GM21529 (cell line): ENCODE measurements around the gene IDI2.
A peak's percentile ranks its signal among the peaks of the same experiment; 100 is the strongest.
"Not testable (repeated sequence)": the region's sequence is repeated elsewhere in the genome, so short reads cannot be mapped to it uniquely, and the experiment has no call there.

ENCODE experiments used
- ATAC-seq: cut with Tn5 transposase; IDR thresholded peaks from one replicate; pipeline ENCODE4 v1.9.1; 2021; ENCODE audit not compliant: unreplicated experiment

IDI2 gene

DNA sequence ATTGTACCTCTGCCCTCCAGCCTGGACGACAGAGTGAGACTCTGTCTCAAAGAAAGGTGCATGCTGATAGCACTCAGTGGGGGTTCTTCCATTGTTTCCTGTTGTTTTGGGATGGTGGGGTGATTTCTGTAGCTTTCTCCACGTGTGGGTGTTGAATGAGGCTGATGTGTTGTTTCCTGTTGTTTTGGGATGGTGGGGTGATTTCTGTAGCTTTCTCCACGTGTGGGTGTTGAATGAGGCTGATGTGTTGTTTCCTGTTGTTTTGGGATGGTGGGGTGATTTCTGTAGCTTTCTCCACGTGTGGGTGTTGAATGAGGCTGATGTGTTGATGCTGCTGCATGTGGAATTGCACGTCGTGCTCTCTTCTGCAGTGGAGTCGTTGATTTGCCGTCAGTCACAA, 15.7 kb downstream of the IDI2 start:
- not testable (repeated sequence) for ATAC-seq

DNA sequence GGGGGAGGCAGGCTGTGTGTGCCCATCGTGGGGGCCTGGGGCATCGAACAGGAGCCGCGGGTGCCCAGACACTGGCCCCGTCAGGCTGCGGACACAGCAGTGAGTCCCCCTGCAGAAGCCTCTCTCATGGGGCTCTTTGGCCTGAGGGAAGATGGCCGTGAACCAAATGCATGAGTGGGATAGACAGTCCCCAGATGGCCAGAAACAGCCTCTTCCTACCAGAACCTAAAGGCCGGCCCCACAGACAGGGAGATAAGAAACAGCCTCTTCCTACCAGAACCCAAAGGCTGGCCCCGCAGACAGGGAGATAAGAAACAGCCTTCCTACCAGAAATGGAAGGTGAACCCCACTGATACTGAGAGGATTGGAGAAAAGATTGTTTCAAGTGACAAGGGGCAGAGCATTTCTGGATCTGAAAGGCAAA, 16.6 kb downstream of the IDI2 start:
- no peak for ATAC-seq

DNA sequence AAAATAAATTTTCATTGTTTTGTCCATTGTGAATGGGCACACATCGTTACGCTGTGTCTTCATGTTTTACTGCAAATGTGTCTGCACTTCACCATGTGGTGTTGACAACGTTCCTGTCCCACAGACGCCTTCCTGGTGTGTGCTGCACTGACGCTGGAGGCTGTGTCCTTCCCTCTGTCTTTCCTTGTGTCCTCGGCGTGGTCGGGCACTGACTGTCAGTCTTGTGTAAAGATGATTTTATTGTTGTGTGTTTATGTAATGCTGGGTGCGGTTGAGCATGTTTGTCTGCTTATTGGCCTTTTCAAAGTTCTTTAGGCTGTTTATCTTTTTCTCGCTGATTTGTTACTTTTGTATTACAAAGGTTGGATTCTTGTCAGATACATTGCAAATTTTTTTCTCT, 18.1 kb downstream of the IDI2 start:
- ATAC-seq, result no peak

DNA sequence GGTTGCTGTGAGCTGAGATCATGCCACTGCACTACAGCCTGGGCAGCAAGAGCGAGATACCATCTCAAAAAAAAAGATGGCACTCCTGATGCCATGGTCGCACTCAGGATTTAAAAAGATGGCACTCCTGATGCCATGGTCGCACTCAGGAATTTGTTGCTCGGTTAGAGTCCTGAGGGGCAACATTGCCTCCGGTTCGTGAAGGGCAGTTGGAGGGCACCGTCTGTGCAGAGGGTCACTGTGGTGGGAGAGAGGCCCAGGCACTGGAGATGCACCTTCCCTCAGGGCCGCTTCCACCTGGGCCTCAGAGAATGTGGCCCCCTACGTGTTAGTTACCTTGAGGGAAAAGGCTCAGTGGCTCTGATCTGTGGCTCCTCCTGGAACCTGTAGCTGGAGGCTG, 19.1 kb downstream of the IDI2 start:
- ATAC-seq, result no peak

DNA sequence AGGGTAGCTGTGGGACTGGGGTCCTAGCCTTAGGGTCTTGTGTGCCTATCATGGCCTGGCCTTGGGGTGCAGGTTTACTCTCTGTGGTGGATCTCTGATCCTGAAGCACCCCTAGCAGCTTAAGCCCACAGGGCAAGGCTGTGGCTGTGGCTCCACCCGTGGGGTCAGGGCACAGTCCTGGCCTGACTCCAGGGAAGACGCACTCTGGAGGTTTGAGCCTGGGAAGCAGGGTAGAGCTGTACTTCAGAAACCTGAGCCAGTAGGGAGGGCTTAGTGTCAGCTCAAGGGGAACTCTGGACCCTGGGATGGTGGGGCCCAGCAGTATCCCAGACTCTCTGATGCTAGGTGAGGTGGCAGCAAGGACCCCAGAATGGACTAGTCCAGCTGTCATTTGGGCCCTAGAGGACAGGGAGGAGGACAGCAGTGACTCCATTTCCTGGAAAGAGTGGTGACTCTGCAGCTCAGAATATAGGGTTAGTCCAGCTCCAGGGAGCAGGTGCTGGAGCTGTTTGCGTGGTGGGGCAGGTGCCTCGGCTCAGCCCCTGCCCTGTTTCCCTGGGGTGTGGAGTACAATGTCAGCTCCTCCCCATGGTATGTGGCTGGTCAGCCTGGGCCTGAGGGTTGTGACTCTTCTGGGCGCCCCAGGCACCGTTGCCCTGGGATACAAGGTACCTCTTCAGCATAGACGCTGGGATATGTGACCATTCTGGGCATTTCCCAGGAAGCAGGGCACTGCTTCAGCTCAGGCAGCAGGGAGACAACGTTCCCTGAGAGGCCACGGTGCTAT, 21.6 kb downstream of the IDI2 start:
- ATAC-seq, result no peak

DNA sequence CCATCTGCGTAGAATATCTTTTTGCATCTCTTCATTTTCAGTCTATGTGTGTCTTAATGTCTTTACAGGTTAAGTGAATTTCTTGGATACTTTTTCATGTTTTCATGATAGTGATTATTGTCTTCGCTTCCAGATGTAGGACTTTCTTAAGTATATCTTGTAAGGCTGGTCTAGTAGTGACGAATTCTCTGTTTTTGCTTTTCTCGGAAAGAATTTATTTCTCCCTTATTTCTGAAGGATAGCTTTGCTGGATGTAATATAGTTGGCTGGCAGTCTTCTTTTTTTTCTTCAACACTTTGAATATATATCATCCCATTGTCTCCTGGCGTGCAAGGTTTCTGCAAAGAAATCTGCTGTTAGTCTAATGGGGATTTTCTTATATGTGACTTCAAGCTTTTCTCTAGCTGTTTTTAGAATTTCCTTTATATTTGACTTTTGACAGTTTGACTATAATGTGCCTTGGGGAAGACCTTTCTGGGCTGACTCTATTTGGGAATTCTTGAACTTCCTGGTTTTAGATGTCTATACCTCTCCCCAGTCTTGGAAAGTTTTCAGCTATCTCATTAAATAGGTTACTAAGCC, 23.1 kb downstream of the IDI2 start:
- ATAC-seq, result no peak

DNA sequence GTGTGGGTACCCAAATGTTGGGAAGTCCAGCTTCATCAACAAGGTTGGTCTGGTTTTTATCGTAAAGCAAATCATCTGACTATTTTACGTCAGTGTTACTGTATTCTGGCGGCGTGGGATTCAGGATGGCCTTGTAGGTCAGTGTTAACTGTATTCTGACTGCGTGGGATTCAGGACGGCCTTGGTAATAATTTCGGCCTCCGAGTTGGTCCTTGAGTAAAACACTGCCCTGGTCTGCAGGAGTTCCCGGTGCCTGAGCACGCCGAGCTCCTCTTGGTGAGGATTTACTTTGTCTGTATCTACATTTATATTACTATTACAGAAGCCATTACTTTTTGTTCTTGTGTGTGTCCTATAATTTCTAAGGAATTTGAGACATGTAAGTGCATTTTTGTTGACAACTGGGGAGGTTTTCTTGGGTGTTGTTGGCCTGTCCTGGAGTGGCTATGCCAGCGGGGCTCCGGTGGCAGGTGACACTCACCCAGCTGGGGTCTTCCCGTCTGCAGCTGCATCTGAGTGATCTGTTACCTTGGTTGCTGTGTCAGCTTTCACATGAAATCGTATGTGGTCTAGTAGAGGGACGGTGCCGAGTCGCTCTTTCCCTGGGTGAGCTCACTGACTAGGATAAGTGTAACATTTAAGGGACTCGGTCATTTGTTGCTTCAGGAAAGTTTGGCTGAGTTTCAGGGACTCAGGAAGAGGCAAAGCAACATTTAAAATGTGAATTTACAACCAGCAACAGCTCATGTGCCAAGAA, 28.2 kb downstream of the IDI2 start:
- no peak for ATAC-seq

DNA sequence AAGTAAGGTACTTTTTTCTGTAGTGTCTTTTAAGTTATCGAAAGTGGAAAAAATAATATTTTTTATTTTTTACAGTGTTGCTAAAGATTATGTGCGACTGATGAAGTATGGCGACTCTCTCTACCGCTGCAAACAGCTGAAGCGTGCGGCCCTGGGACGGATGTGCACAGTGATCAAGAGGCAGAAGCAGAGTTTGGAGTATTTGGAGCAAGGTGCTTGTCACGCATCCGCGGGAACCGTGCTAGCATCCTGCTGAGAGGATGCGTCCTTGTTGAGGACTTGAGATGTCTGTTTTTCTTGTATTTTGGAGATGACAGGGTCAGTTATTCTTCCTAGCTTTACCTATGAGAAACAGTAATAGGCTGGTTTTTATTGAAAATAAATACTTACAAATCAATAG, 29.6 kb downstream of the IDI2 start:
- no peak for ATAC-seq

DNA sequence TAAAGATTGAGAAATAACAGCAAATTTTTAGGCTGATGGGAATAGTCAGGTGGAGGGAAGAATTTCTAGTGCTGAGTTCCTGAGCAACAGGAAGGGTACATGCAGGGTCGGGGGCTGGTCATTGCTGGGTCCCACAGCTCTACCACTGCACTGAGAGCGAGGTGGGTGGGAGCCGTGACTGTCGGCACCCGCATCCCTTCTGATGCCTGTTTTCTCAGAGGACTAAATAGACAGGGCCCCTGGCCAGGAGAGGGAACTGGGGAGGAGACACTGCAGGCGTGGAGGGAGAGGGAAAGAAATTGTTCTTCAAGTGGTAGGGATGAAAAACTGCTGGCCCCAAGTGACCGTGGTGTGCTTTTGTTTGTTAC, 30.1 kb downstream of the IDI2 start:
- ATAC-seq, result no peak

DNA sequence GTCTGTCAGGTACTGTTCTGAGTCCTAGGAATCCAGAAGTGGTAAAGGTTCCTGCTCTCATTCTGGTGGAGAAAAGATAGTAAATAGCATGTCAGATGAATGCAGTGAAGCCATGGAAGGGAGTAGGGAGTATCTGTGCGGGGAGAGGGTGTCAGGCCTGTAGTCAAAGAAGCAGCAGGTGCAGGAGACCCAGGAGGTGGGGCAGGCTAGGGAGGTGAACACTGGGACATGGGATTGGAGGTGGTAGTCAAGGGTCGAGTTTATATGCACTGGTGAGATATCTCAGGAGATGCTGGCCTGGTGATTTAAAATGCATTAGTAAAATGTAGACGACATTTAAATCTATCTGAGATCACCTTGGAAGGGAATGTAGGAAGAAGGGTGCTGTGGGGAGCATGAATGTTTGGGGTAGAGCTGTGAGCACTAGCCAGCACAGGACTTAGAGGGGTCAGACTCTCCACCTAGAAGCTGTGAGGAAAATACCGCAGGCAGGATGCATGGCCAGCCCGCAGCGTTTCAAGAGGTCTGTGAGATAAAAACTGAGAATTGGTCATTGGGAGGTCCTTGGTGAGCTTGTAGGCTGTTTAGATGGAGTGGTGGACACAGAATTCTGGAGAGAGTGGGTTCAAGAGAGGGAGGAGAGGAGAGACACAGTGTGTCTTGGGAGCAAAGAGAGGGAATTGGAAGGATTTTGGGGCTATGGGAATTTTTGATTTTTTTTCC, 30.7 kb downstream of the IDI2 start:
- no peak for ATAC-seq

DNA sequence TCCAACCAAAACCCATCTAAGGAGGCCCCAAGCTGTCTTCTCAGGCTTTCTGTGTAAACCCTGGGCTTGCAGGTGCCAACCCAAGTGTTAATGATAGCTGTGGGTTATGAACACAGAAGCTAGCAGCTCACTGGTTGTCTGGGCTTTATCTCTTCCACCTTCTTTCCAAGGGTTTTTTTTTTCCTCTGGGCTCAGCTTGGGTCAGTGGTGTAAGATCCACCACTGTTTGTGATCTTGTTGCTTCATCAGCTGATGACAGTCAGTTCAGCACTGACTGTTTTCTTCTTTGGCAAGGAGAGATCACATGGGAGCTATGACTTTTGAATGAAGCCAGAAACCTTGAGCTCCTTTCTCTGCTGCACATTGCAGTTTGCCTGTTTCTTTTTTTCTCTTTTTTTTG, 32.8 kb downstream of the IDI2 start:
- ATAC-seq, result no peak

DNA sequence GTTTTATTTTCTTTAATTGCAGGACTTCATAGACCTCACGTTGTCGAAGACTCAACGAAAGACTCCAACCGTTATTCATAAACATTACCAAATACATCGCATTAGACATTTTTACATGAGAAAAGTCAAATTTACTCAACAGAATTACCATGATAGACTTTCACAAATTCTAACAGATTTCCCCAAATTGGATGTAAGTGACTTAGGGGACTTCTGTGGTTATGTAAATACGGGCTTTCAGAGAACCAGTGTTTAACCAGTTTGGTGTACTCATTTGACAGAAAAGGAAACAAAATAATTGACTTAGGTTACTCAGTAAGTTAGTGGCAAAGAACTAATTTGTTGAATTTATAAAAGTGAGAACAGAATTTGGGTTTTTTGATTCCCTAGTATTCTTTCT, 33.2 kb downstream of the IDI2 start:
- ATAC-seq, result no peak

DNA sequence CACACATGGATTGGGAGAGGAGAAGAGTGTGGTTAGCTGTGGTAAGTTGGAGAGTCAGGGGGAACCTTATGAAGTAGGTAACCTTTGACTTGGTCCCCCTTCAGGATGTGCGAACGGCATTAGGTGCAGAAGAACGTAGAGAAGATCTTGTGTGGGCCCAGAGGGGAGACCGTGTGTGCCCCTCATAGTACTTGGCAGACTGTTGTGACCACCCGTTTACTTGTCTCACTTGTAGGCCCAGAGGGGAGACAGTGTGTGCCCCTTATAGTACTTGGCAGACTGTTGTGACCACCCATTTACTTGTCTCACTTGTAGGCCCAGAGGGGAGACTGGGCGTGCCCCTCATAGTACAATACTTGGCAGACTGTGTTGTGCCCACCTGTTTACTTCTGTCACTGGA, 34.9 kb downstream of the IDI2 start:
- no peak for ATAC-seq

DNA sequence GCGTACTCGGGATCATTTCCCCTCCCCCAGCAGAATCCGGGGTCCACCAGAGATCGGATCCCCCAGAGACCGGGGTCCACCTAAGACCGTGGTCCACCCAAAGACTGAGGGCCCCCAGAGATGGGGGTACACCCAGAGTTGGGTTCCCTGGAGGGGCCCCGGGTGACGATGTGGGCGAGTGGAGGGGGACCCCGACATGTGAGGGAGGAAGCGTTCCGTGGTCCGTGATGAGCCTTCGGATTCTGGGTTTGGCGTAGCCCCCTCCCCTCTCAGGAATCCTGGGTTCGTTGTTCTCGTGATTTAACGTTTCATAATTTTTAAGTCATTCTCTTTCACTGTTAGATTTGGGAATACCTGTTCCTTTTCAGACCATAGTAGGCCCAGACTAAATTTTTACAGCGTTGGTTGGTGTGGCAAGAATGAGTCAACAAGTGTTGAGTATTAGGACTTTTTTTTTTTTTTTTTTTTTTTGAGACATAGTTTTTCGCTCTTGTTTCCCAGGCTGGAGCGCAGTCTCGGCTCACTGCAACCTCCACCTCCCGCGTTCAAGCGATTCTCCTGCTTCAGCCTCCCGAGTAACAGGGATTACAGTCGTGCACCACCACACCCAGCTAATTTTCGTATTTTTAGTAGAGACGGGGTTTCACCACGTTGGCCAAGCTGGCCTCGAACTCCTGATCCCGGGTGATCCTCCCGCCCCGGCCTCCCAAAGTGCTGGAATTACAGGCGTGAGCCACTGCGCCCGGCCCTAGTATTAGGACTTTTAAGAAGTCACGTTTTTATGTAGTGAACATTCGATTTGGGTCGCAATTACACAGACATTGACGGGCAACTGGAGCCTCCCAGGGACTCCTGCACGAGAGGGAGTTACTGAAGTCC, 36.8 kb downstream of the IDI2 start:
- peak; percentile 8 for ATAC-seq

DNA sequence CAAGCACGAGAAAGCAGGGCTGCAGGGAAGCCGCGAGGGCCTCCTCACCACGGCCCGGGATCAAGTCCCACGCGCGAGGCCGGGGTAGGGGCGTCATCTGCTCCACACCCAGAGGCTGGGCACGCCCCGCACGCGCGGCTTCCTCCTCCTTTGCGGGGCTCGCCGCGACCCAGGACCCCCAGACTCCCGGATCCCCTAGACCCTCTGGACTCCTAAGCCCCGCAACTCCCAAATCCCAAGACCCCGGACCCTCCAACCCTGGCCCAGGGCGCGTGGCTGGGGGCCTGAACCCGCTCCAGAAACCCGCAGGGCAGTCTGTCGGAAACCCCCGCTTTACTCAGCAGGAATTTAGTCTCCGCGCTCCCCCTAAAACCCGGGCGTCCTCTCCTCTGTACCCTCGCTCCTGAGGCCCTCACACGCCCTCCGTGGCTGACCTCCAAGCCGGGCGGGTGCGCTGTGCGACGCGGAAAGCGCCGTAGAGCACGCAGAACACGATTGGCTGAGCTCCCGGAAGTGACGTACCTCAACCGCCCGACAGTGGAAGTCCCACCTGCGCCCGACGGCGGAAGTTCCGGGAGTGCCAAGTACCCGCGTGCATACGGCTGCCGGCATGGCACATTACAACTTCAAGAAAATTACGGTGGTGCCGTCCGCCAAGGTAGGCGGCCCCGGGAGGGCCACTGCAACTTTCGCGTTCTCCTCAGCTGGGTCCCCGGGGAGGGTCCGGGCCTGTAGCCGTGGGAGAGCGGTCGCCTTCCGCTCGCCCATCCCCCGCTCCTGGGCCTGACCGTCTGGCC, 37.6 kb downstream of the IDI2 start, which contains the start of gene GTPBP4:
GTPBP4 (plus strand) TSS at position 565 of the 797 bp plus-strand sequence; CDS start at position 611, 46 bp downstream.
- ATAC-seq, result peak; percentile 96

DNA sequence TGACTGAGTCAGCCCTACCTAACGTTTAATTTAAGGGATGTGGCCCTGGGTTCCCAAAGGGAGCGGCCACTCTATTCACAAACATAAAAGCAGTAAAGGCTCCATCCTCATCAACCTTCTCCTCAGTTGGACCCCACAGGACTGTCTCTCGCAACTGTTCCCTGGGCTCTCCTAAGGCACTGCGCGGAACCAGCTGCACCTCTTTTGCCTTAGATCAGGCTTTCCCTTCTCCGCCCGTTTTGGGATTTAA, 38.1 kb downstream of the IDI2 start:
- no peak for ATAC-seq

DNA sequence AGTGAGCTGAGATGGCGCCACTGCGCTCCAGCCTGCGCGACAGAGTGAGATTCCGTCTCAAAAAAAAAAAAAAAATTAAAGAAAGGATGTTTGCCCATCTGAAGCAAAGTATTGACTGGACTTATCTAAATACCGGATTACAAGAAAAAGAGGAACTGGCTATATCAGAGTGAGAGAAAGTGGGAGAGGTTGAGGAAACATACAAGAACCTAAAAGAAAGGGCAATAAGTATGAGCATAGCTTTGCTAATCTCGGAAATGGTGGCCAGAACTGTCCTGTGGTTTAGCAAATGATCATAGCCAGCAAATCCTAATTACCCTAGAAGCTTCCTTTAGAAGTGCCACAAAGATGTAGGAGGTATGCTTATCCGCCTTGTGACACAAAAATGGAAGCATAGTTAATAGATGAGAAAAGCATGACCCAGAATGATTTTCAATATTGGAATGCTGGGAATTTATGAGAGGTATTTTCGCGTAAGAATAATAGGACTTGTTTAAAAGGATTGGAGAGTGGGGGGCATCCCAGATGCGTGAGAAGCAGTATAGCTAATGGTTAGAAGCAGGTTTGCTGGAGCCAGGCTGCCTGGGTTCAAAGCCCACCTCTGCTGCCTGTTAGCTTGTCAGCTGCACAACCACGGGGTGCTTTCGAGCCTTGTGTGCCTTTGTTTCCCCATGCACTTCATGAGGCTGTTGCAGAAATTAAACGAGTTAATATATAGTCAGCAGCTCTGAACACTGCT, 38.6 kb downstream of the IDI2 start:
- ATAC-seq, result no peak

DNA sequence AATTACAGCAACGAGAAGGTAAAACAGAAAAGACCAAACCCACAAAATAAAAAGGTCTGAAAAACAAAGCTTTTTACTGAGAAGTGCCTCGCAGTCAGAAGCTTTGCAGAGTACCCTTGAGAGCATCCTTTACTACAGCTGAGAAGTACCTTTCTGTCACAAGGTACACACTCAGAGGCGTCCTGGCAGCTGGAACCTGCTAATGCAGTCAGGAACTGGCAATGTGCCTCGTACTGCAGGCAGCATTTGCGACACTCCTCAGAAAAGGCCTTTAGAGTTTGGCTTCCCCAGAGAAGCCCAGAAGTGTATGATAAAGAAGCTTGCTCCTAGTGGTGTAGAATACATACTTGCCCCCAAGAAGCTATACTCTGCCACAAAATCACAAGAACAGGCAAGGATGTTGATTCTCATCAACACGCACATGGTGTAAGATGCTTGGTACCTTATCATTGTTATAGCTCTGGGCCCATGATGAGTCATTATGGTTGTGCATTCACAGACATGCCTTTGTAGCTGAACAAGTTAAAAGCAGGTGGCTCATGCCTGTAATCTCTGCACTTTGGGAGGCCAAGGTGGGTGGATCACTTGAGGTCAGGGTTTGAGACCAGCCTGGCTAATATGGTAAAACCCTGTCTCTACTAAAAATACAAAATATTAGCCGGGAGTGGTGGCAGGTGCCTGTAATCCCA, 39.4 kb downstream of the IDI2 start:
- ATAC-seq, result no peak

DNA sequence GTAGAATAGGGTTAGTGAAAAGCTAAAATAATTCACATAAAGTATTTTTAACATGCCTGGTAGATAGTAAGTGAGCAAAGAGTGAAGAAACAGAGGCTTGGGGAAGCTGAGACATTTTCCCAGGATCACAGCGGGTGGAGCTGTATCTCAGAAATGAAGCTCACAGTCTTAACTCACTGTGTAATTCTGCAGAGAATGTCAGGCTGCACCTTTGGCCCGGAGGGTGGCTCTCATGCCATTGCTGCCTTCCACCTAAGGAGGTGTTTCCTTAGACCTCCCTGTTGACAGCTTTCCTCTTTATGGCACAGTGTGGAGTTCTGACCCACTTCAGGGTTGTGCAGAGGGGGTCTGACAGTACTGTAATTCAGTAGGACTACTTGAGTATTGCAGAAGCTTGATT, 40.3 kb downstream of the IDI2 start:
- ATAC-seq, result no peak
